Measurements from ENCODE around the gene ITGB8. TPM values are rescaled to one million over a fixed set of nuclear protein-coding genes. Genes with fewer than 3 reads are reported as not detected.
A peak's percentile ranks its signal among the peaks of the same experiment; 100 is the strongest.
"Not testable (repeated sequence)": the region's sequence is repeated elsewhere in the genome, so short reads cannot be mapped to it uniquely, and the experiment has no call there.

The ITGB8 gene
- total RNA-seq, 1 experiment from 2014 or later, result 32.0 TPM

DNA sequence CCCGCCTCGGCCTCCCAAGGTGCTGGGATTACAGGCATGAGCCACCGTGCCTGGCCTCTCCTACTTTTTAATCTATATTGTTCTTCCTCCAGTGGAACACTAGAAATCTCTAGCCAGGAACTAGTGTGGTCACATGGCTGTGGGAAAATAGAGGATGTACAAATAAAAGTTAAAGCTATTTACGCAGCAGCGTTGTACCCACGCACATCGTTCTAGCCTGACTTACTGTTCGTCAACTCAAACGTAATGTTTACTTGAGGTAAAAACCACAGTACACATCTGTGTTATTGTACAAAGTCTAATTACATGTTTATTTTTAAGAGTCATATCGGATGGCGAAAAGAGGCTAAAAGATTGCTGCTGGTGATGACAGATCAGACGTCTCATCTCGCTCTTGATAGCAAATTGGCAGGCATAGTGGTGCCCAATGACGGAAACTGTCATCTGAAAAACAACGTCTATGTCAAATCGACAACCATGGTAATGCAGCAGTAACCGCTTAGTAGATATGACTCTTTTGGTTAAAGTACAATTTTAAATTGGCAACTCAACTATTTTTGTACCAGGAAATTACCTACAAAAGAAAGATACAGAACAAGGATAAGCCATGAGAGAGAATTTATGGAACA, 50.8 kb downstream of the ITGB8 start:
- DNase-seq (ENCODE audit: low read depth), result no peak

DNA sequence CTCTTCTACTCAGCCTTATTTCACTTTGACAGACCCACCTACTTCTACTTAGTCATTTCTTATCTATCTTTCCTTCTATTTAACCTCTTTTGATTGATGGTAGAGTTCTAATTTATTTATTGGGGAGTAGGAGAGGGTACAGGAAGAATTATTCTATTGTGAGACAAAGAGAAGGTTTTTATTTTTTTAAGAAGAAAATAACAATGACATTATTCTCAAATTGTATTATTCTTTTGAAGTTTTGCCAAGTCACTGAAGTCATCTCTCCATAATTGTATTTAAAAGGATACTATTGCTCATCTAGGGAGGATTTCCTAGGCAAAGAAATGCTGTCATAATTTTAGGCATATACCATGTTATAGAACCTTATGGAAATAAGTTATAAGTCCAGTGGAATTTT, 52.7 kb downstream of the ITGB8 start:
- DNase-seq (ENCODE audit: low read depth), result no peak

DNA sequence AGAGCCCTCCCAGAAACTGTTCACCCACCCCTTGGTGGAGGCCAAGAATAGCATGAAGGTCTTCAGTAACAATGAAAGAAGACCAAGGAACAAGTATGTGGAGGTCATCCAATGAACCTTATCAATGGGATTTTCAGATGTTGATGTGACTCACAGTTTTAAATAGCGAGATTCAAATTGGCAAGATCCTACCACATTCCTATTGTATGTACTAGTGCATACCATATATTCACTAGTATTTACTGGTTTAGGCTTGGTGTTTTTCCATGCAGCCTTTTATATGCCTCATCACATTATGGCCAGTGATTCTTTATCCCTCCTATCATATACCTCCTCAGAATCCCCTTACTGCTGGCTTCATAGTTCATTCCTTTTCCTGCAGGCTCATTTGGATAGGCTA, 54.4 kb downstream of the ITGB8 start:
- DNase-seq (ENCODE audit: low read depth), result peak; percentile 54

GRCh38 chr7:20388084-20388483, 57.4 kb downstream of the ITGB8 start:
- DNase-seq (ENCODE audit: low read depth), result no peak

DNA sequence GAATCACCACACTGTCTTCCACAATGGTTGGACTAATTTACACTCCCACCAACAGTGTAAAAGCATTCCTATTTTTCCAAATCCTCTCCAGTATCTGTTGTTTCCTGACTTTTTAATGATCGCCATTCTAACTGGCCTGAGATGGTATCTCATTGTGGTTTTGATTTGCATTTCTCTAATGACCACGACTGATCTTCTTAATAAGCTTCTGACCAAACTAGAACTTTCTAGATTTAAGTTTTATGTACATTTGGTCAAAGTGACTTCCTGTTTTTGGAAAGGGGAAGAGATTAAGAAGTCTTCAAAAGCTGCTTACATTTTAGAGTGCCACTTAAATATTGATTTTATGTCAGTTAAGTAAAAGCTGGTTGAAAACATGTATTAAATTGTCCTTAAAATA, 58.5 kb downstream of the ITGB8 start:
- not testable (repeated sequence) for DNase-seq (ENCODE audit: low read depth)

DNA sequence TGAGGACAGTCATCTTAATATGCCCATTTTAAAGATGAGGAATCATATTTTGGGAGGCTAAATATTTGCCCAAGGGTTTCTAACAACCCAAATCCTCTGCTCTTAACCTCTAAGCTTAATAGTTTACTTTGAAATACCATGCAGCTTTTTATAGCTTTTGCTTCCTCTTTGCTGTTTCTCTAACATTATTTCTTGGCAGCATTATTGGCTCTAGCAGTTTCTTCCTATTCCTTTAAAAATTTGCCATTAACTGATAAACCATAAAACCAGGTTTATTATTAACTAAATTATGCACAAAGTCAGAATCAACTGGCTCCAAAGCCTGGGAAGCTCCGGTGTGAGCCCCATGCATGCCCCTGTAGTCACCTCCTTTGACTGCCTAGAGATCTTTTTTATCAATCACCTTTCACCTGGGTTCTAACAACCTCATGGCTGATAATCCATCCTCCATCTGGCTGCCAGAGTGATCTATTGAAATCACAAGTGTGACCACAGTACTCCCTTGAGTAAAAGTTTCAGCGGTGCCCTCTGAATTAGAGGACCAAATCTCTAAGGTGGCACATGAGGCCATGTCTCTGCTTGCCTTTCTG, 62.4 kb downstream of the ITGB8 start:
- no peak for DNase-seq (ENCODE audit: low read depth)

GRCh38 chr7:20393616-20394015, 62.9 kb downstream of the ITGB8 start:
- DNase-seq (ENCODE audit: low read depth), result no peak

GRCh38 chr7:20394284-20394683, 63.6 kb downstream of the ITGB8 start:
- no peak for DNase-seq (ENCODE audit: low read depth)

DNA sequence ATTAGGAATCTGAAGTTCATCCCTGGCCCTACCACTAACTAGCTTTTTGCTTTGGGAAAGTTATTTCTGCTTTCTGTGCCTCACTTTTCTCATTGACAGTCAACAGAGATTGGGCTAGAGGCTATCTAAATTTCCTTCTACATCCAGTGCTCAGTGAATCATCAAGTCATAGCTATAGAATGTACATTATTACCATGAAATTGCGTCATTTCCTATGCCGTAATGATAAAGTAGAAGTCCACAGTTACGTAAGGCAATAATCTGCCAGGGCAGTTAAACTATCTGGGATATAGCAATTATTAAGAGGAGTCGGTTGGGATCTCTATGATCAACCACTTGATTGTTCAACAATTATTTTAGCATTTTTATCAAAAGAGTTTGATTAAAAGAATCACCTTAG, 64.4 kb downstream of the ITGB8 start:
- no peak for DNase-seq (ENCODE audit: low read depth)

DNA sequence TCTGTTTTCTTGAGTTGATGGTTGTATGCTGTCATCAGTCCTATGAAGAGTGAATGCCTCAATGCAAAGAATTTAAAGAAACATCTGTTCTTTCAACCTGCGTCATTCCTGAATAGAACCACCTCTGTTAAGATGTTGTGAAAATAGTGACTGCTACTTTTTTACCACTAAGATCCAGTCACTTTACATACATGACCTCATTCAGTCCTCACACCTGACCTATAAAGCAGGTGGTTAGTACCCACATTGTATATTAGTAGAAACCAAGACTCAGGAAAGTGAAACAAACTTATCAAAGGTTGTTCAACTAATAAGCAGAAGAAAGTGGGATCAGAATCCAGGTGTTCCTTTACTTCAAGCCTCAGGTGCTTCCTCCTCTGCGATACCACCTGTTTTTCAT, 64.8 kb downstream of the ITGB8 start:
- DNase-seq (ENCODE audit: low read depth), result no peak

- no peak for DNase-seq (ENCODE audit: low read depth)
These were observed 68.8 kb downstream of the ITGB8 start for GRCh38 chr7:20399521-20399920.

GRCh38 chr7:20401861-20402746, 71.4 kb downstream of the ITGB8 start:
- DNase-seq (ENCODE audit: low read depth), result no peak

DNA sequence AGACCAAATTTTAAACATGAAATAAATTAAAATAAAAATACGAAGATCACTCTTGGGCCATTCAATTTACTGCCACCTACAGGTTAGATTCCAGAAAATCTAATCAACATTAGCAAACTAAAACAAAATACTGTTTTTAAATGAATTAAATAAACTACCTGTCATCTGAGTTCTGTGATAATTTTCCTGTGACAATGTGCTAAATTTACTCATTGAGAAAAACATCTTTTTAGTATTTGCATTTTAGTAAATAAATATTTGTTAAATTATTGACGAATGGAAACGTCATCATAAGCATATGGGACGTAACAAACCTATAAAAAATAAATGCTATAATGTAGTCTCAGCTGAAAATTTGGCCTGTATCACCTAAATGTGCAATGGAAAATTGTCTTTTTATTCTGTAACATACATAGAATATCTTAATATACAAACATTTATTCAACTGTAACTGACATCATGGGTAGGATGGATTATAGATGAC, 72.1 kb downstream of the ITGB8 start:
- DNase-seq (ENCODE audit: low read depth), result no peak

DNA sequence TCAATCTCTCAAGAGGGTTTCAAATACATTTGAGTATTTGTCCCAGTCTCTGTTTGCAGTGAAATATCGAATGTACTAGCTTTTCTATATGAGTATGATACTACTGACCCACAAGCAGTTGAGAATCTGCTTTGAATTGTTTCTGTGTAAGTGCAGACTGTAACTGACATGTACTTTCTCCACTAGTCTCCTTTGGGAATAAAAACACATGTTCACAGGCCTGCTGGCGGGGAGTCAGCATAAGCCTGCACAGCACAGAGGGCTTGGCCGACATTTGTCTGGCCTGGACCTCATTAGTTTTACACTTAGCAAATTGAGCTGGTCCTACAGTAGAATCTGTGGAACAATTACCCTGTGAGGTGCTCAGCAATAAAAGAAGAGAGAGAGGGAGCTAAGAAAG, 72.6 kb downstream of the ITGB8 start:
- DNase-seq (ENCODE audit: low read depth), result no peak

DNA sequence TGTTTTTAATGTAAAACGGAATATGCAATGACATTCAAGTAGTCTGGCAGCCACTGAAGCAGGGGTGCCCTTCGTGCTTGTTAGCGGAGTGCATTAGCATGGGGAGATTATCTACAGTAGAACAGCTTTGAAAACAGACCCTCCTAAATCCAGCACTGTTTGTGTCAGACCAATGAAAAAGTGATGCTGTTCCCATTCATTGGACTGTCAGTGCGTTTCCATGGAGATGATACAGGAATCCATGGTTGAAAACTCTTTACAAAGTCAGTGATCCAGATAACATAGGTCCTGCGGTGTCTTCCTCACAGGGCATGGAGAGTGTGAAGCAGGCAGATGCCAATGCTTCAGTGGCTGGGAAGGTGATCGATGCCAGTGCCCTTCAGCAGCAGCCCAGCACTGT, 73.6 kb downstream of the ITGB8 start:
- no peak for DNase-seq (ENCODE audit: low read depth)

- DNase-seq (ENCODE audit: low read depth), result peak; percentile 33
These were observed 77.1 kb downstream of the ITGB8 start for GRCh38 chr7:20407585-20408466.

DNA sequence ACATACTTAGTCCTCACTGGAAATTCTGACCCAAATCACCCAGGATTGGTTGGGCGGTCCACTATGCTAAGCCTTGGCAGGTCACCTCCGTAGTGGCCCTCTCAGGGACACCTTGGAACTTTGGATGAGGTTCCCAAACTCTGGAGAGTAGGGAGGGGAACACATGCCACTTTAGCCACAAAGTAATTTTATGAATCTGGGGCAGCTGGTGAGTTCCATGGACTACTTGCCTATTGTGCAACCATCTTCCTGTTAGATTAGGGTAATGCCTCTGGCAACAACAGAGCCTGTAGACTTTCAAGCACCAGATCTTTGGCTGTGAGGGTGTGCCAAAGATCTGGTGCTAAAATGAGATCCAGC, 77.7 kb downstream of the ITGB8 start:
- peak; percentile 15 for DNase-seq (ENCODE audit: low read depth)

- DNase-seq (ENCODE audit: low read depth), result no peak
These were observed 79.3 kb downstream of the ITGB8 start for GRCh38 chr7:20409961-20410360.

- no peak for DNase-seq (ENCODE audit: low read depth)
These were observed 80.7 kb downstream of the ITGB8 start for GRCh38 chr7:20411372-20411771.

DNA sequence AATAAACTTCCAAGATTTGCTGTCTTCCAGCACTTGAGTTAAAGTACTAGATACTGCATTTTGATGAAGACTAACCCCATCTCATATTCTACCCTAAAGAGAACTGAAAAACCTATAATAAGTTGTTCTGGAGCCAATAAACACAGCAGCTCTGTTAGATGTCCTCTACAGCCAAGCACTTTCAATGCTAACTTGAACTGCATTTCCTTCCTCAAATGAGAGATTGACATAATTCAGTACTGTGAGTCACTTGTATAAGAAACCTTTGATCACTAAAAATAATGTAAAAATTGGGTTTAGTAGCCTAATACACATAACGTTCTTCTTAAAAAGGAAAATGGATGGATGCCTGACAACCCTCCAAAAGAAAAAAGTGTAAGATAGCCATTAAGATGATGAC, 81.3 kb downstream of the ITGB8 start:
- DNase-seq (ENCODE audit: low read depth), result no peak

DNA sequence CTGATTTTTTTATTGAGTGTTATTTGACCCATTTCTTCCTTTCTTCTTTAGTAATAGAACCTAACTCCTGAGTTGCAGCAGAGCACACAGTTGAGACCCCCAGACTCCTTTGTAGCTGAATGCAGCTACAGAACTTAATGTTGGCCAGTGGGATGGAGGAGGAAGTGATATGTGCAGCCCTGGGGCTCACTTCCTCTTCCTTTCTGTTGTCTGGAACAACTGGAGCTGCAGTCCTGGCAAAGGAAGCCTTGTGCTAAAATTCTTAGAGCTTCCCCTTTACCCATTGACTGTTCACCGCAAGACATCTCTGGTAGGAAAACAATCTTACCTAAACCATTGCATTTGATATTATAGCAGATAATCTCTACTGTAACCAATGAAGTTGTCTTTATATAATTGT, 86.6 kb downstream of the ITGB8 start:
- DNase-seq (ENCODE audit: low read depth), result no peak
